Loucy (cell line): ENCODE results near the gene SLC23A3.
A peak's percentile ranks its signal among the peaks of the same experiment; 100 is the strongest.

ENCODE experiments used
- H2AFZ ChIP-seq: fragments of 200-600 bp; sonication (generic); 2 replicates; pipeline ENCODE4 v1.6.0; 2016; ENCODE audit warnings: antibody characterized with exemption, mild to moderate bottlenecking, low read length, moderate library complexity
- H3F3A ChIP-seq: fragments of 200-600 bp; 2 replicates; pipeline ENCODE4 v1.6.0; 2016; ENCODE audit warnings: antibody characterized with exemption, low read depth, mild to moderate bottlenecking
- H3K27me3 ChIP-seq: fragments of 200-600 bp; sonication (generic); 2 replicates; pipeline ENCODE4 v1.6.1; 2014; ENCODE audit warnings: low read length, mild to moderate bottlenecking; ENCODE audit not compliant: insufficient read depth, poor library complexity, severe bottlenecking
- H3K36me3 ChIP-seq: fragments of 200-600 bp; sonication (generic); 2 replicates; pipeline ENCODE4 v1.6.1; 2016; ENCODE audit warnings: low read length; ENCODE audit not compliant: insufficient read depth
- H3K4me1 ChIP-seq: fragments of 200-600 bp; sonication (generic); 2 replicates; pipeline ENCODE4 v1.5.1; 2014; ENCODE audit warnings: low read length, mild to moderate bottlenecking; ENCODE audit not compliant: insufficient read depth, poor library complexity, severe bottlenecking
- H3K4me2 ChIP-seq: fragments of 200-600 bp; sonication (generic); 2 replicates; pipeline ENCODE4 v1.6.0; 2014; ENCODE audit warnings: antibody characterized with exemption, low read length, low read depth, mild to moderate bottlenecking; ENCODE audit not compliant: poor library complexity, severe bottlenecking
- H3K4me3 ChIP-seq: fragments of 200-600 bp; sonication (generic); 2 replicates; pipeline ENCODE4 v1.5.1; 2014; ENCODE audit warnings: low read length, mild to moderate bottlenecking, mixed read lengths; ENCODE audit not compliant: poor library complexity, severe bottlenecking
- H3K79me2 ChIP-seq: fragments of 200-600 bp; sonication (generic); 2 replicates; pipeline ENCODE4 v1.6.1; 2014; ENCODE audit warnings: low read length; ENCODE audit not compliant: insufficient read depth
- H3K9ac ChIP-seq: fragments of 200-600 bp; sonication (generic); 2 replicates; pipeline ENCODE4 v1.6.0; 2014; ENCODE audit warnings: mild to moderate bottlenecking, low read depth, low read length, moderate library complexity; ENCODE audit not compliant: poor library complexity, severe bottlenecking
- H3K9me2 ChIP-seq: fragments of 200-600 bp; sonication (generic); replicated peaks from 2 replicates; pipeline ENCODE4 v1.6.1; 2016; ENCODE audit warnings: low read depth, low read length, mixed read lengths
- H3K9me3 ChIP-seq: fragments of 200-600 bp; sonication (generic); 2 replicates; pipeline ENCODE4 v1.6.1; 2014; ENCODE audit warnings: mild to moderate bottlenecking, antibody characterized with exemption, low read length, low read depth; ENCODE audit not compliant: insufficient read depth
- H4K20me1 ChIP-seq: fragments of 200-600 bp; sonication (generic); 2 replicates; pipeline ENCODE4 v1.6.0; 2014; ENCODE audit warnings: antibody characterized with exemption, low read length, mild to moderate bottlenecking; ENCODE audit not compliant: insufficient read depth, poor library complexity, severe bottlenecking
- CTCF ChIP-seq: fragments of 200-600 bp; sonication (generic); conservative IDR thresholded peaks from 2 replicates; pipeline ENCODE4 v1.5.1; 2014; ENCODE audit warnings: mild to moderate bottlenecking, antibody characterized with exemption, low read length
- EZH2phosphoT487 ChIP-seq: fragments of 200-600 bp; IDR thresholded peaks from 2 replicates; pipeline ENCODE4 v1.6.1; 2018; ENCODE audit warnings: antibody characterized with exemption, mild to moderate bottlenecking, moderate library complexity, borderline replicate concordance

The SLC23A3 gene

GRCh38 chr2:219122202-219122980, 47.4 kb downstream of the SLC23A3 start:
- no peaks in the 10 kb centered on the region for H3F3A ChIP-seq
- no peak overlapping the region for H3K4me2 ChIP-seq
- H2AFZ ChIP-seq = no peak overlapping the region
- no peaks in the 10 kb centered on the region for H3K27me3 ChIP-seq
- no peak overlapping the region for H3K9ac ChIP-seq
- peaks cover 12% of the 10 kb centered on the region for H3K4me1 ChIP-seq
- H3K9me2 ChIP-seq = no peaks in the 10 kb centered on the region
- no peaks in the 10 kb centered on the region for H3K36me3 ChIP-seq
- H3K79me2 ChIP-seq = no peaks in the 10 kb centered on the region
- no peak overlapping the region for H3K4me3 ChIP-seq
- H4K20me1 ChIP-seq = no peaks in the 10 kb centered on the region
- no peak for TF ChIP-seq CTCF
- no peak for TF ChIP-seq EZH2phosphoT487
- H3K9me3 ChIP-seq = no peaks in the 10 kb centered on the region

- H3F3A ChIP-seq = no peaks in the 10 kb centered on the region
- H2AFZ ChIP-seq = no peak overlapping the region
- TF ChIP-seq EZH2phosphoT487 (no peak), CTCF (no peak)
- H3K4me1 ChIP-seq = peaks cover 12% of the 10 kb centered on the region
- no peak overlapping the region for H3K4me3 ChIP-seq
- H3K4me2 ChIP-seq = no peak overlapping the region
- H3K9ac ChIP-seq = no peak overlapping the region
- H3K9me2 ChIP-seq = no peaks in the 10 kb centered on the region
- H3K79me2 ChIP-seq = no peaks in the 10 kb centered on the region
- H3K36me3 ChIP-seq = no peaks in the 10 kb centered on the region
- no peaks in the 10 kb centered on the region for H4K20me1 ChIP-seq
- no peaks in the 10 kb centered on the region for H3K9me3 ChIP-seq
- H3K27me3 ChIP-seq = no peaks in the 10 kb centered on the region
These were observed 49.7 kb downstream of the SLC23A3 start for GRCh38 chr2:219120082-219120481.

GRCh38 chr2:219119422-219120043, 50.3 kb downstream of the SLC23A3 start:
- TF ChIP-seq CTCF (peak; percentile 93), EZH2phosphoT487 (no peak)
- Histone ChIP-seq H3K36me3 (no peaks in the 10 kb centered on the region), H3K9me2 (no peaks in the 10 kb centered on the region), H3K4me1 (peaks cover 7% of the 10 kb centered on the region), H2AFZ (no peak overlapping the region), H4K20me1 (no peaks in the 10 kb centered on the region), H3K79me2 (no peaks in the 10 kb centered on the region), H3K4me3 (no peak overlapping the region), H3F3A (no peaks in the 10 kb centered on the region), H3K9ac (no peak overlapping the region), H3K9me3 (no peaks in the 10 kb centered on the region), H3K27me3 (no peaks in the 10 kb centered on the region), H3K4me2 (no peak overlapping the region)
